GM10847 (cell line): ENCODE results near the gene TRIM65.

ENCODE experiments used
- POLR2A ChIP-seq: IDR thresholded peaks from 2 replicates; pipeline ENCODE4 v1.6.1; 2011; ENCODE audit not compliant: insufficient read length; ENCODE audit errors: extremely low read depth

The TRIM65 gene

GRCh38 chr17:75922173-75922961, 25.6 kb upstream of the TRIM65 start:
- TF ChIP-seq POLR2A, result no peak

- no peak for TF ChIP-seq POLR2A
Measured at GRCh38 chr17:75921596-75921995, 24.8 kb upstream of the TRIM65 start.

GRCh38 chr17:75920045-75920560, 23.4 kb upstream of the TRIM65 start:
- TF ChIP-seq POLR2A, result no peak

- no peak for TF ChIP-seq POLR2A
Measured at GRCh38 chr17:75919611-75920010, 22.9 kb upstream of the TRIM65 start.

GRCh38 chr17:75917917-75918445, 21.2 kb upstream of the TRIM65 start:
- TF ChIP-seq POLR2A, result no peak

- TF ChIP-seq POLR2A, result no peak
Measured at GRCh38 chr17:75917141-75917916, 20.6 kb upstream of the TRIM65 start.

GRCh38 chr17:75915268-75915667, 18.5 kb upstream of the TRIM65 start:
- TF ChIP-seq POLR2A, result no peak

GRCh38 chr17:75914643-75915267, 18.0 kb upstream of the TRIM65 start:
- no peak for TF ChIP-seq POLR2A

GRCh38 chr17:75913537-75914210, 16.9 kb upstream of the TRIM65 start:
- TF ChIP-seq POLR2A, result no peak

- no peak for TF ChIP-seq POLR2A
Measured at GRCh38 chr17:75910699-75911098, 13.9 kb upstream of the TRIM65 start.

- TF ChIP-seq POLR2A, result no peak
Measured at GRCh38 chr17:75909812-75910274, 13.1 kb upstream of the TRIM65 start.

- TF ChIP-seq POLR2A, result no peak
Measured at GRCh38 chr17:75909051-75909811, 12.5 kb upstream of the TRIM65 start.

- no peak for TF ChIP-seq POLR2A
Measured at GRCh38 chr17:75908201-75908600, 11.4 kb upstream of the TRIM65 start.
